GM21360 (cell line): Measurements from ENCODE around the gene SLC25A42.

Source experiments
- ATAC-seq: cut with Tn5 transposase; IDR thresholded peaks from one replicate; pipeline ENCODE4 v1.9.1; 2021; ENCODE audit warnings: mild to moderate bottlenecking, moderate library complexity; ENCODE audit not compliant: unreplicated experiment

Gene SLC25A42

GRCh38 chr19:19050731-19051130, 13.1 kb upstream of the SLC25A42 start:
- ATAC-seq, result no peak

DNA sequence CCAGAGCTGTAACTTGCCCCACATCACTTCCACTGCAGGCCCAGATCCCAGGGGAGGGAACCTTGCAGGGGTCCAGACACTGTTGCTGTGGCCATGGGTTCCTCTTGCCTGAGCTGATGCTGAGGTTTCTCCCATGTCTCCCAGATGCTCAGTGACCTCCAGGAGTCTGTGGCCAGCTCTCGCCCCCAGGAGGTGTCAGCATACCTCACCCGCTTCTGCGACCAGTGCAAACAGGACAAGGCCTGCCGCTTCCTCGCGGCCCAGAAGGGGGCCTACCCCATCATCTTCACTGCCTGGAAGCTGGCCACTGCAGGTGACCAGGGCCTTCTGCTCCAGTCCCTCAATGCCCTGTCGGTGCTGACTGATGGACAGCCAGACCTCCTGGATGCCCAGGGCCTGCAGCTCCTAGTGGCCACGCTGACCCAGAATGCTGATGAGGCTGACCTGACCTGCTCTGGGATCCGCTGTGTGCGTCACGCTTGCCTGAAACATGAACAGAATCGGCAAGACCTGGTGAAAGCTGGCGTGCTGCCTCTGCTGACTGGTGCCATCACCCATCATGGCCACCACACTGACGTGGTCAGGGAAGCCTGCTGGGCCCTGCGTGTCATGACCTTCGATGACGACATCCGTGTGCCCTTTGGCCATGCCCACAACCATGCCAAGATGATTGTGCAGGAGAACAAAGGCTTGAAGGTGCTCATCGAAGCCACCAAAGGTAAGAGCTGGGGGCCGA, 12.1 kb upstream of the SLC25A42 start:
- no peak for ATAC-seq

DNA sequence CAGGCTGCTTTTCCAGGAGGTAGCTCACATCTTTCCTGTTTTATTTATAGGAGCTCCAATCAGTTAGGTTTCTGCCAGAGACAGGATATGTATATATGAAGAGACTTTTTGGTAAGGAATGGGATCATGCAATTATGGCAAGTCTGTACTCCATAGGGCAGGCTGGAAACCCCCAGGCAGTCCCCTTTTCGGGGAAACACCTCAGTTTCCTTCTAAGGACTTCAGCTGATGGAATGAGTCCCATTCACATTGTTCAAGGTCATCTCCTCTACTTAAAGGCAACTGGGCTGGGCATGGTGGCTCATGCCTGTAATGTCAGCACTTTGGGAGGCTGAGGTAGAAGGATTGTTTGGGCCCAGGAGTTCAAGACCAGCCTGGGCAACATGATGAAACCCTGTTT, 10.9 kb upstream of the SLC25A42 start:
- ATAC-seq, result no peak

- no peak for ATAC-seq
Measured at GRCh38 chr19:19053508-19054314, 10.1 kb upstream of the SLC25A42 start.

DNA sequence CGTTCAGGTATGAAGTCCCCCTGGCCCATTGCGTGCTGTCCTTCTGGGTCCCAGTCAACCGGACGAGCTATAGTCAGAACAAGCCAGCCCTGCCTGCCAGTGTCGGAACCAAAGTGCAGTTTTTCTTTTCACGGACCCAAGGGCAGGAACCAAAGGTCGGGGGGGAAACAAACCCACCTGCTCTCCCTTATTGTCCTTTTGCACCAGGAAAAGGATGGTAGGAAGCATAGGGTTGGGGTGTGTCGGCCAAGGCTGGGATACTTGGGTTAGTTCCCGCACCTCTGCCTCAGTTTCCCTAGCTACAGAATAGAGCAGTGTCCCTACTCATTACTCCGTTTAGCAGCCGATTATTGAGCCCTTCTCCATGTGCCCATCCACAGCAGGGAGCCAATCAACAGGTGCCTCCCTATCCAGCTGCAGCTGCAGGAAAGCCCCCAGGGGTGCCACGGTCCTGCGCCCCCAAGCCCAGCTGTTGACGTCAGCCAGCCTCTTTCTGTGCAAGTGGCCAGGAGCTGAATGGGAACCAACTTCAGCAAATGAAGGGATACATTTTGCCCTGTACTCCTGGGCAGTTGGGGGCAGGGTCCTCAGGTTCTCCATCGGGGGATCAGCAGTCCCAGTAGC, 9.4 kb upstream of the SLC25A42 start:
- no peak for ATAC-seq

DNA sequence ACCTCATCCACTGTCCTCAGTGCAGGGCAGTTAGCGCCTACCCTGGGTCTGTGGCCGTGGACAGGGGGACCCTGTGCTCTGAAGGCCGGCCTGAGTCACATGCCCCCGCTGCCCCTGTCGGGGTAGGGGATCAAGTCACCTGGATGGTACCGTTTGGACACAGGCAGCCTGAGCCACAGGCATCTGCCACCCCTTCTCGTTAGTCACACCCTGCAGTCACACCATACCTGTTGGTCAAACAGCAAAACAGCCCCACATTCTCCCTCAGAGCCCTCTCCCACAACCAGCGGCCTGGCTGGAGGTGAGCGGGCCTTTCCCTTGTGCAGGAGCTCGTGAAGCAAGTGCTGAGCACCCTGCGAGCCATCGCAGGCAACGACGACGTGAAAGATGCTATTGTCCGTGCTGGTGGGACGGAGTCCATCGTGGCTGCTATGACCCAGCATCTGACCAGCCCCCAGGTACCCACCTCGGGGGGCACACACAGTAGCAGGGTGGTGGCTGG, 8.8 kb upstream of the SLC25A42 start:
- ATAC-seq, result no peak

GRCh38 chr19:19055701-19056100, 8.1 kb upstream of the SLC25A42 start:
- no peak for ATAC-seq

DNA sequence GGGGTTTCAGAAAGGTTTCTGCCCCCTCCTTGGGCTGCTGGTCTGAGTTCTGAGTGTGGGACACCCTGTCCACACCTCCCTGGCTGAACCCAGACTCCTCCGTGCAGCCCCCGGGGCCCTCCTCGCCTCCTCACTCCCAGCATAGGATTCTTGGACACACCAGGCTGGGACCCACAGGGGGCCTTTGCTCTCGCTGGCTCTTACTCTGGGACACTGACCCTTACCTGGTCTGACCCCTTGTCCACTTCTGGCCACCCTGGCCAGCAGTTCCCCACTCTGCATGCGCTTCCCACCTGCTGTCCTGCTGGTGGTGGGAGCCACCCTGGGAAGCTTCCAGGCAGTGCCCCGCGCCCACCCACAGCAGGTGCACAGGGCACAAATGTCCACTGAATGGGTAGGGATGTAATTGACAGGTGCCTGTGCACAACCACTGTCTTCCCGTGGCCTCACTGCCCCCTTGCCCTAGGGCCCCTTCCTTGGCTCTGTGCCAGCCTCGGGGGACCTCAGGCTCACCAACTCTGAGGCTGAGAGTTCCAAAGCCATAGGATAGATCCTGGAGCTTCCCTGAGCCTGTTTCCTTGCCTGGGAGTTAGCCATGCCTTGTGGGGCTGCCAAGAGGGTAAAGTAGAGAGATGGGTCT, 7.0 kb upstream of the SLC25A42 start:
- no peak for ATAC-seq

- no peak for ATAC-seq
Measured at GRCh38 chr19:19057317-19057716, 6.5 kb upstream of the SLC25A42 start.

- no peak for ATAC-seq
Measured at GRCh38 chr19:19057720-19058119, 6.1 kb upstream of the SLC25A42 start.

DNA sequence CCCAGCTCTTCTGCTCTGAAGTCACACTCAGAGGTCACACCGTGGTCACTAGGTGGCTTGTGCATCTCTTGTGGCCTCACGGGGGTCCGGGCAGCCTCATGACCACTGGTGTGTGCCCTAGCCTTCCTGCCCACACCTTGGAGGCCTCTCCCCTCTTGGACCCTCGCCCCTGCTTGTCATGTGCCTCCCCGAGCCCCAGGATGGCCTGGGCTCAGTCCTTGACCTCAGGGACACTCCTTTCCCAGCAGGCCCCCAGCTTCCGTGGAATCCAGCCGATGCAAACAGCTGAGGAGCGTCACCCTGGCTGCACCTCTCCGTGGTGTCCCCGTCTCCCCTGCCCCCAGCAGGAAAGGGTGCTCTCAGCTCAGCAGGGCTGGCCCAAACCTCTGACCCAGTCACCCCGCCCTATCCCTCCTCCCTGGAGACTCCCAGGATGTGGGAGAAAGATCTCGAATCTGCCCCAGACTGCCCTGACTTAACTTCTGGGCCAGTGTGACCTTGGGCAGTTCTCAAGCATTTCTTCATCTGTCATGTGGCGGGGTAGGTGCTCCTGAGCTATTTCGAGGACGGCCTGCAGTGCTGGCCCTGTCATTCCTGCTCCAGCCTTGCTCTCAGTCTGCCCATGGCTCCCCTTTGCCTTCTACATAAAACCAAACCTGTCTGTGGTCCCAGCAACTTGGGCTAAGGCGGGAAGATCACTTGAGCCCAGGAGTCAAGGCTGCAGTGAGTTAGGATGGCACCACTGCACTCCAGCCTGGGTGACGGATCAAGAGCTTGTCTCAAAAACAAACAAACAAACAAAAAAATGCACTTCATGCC, 4.6 kb upstream of the SLC25A42 start:
- ATAC-seq, result no peak

- ATAC-seq, result no peak
Measured at GRCh38 chr19:19059837-19060611, 3.8 kb upstream of the SLC25A42 start.

GRCh38 chr19:19061506-19061905, 2.3 kb upstream of the SLC25A42 start:
- ATAC-seq, result no peak

DNA sequence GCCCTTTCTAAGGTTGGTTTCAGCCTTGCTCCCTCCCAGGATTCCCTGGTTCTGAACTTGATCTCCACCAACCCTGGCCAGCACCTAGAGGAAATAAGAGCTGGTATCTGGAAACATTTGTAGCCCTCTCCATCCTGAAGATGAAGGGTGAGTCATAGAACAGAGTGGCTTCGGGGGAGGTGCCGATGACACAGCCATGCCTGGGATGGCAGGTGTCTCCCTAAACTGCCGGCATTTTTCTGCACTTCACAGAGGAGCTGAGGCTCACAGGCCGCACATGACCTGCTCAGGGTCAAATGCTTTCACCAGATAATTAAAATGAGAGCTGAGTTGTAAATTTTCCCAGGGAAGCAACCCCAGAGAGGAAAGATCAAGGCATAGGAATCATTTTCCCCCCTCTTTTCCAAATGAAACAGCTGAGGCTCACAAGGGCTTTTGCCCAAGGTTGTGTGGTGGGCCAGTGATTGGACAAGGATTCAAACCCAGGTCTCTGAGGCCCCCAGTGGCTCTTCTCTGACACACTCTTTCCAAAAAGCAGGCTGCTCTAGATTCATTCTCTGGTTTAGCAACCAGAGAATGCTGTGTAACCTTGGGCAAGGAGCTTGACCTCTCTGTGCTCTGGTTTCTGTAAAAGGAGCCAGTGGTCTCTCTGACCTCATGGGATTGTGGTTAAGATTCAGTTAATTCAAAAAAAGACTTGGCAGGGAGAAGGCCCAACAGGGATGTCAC, 1.2 kb upstream of the SLC25A42 start:
- no peak for ATAC-seq

- no peak for ATAC-seq
Measured at GRCh38 chr19:19064098-19064722, 416 bp downstream of the SLC25A42 start.

GRCh38 chr19:19064811-19065745, 1.3 kb downstream of the SLC25A42 start:
- ATAC-seq, result no peak

DNA sequence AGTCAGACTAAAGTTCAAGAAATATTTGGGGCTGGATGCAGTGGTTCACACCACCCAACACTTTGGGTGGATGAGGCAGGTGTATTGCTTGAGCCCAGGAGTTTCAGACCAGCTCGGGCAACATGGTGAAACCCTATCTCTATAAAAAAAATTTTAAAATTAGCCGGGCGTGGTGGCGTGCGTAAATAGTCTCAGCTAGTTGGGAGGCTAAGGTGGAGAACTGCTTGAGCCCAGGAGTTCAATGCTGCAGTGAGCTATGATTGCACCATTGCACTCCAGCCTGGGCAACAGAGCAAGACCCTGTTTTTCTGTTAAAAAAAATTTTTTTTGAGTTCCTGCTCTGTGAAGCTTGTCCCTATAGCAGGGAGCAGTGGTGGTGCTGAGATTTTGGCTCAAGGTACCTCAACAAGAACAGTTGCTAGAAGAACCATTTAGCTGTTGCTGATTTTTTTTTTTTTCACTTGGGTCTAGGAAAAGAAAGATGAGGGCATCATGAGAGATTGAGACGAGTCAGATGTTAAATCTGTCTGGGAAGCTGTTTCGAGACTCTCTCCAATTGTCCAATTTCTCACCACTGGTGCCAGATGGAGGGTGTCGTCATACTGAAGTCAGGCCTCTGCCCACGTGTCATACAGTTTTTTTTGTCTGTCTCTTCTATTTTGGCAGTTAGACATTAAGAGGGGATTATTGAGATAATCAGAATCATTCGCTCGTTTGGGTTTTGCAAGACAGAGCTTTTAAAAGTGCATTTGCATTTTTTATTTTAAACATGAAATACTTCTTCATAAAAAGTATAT, 3.7 kb downstream of the SLC25A42 start:
- no peak for ATAC-seq
